NCI-H1105 (cell line): ENCODE data around the gene PCK2.
"Not testable (repeated sequence)": the region's sequence is repeated elsewhere in the genome, so short reads cannot be mapped to it uniquely, and the experiment has no call there.

Source experiments
- DNase-seq: peaks from one replicate; lab custom pipeline; 2025; lab: John Stamatoyannopoulos, UW

PCK2 gene

GRCh38 chr14:24095271-24096068, 1.4 kb downstream of the PCK2 start:
- DNase-seq: no peak

DNA sequence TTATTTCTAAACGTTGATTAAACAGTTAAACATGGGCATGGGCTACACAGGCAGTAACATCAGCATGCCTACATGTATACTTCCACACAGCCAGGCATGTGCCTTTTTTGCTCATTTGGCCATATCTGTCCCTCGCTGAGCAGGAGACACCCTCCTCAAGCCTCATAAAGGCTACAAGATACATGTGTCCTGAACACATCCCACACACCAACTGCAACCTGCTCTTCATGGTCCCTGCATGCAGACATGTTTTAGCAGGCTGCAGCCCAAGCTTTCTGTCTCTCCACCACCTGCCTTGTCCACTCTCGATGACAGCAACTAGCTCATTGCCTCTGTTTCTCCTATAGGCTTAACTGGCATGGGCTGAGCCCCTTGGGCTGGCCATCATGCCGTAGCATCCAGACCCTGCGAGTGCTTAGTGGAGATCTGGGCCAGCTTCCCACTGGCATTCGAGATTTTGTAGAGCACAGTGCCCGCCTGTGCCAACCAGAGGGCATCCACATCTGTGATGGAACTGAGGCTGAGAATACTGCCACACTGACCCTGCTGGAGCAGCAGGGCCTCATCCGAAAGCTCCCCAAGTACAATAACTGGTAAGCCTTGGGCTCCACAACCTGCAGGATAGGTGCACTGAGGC, 2.6 kb downstream of the PCK2 start:
- DNase-seq: no peak

GRCh38 chr14:24098229-24098926, 4.3 kb downstream of the PCK2 start:
- DNase-seq: no peak

- DNase-seq: no peak
Measured at GRCh38 chr14:24098927-24099813, 5.1 kb downstream of the PCK2 start.

GRCh38 chr14:24100197-24100981, 6.3 kb downstream of the PCK2 start:
- DNase-seq: no peak

DNA sequence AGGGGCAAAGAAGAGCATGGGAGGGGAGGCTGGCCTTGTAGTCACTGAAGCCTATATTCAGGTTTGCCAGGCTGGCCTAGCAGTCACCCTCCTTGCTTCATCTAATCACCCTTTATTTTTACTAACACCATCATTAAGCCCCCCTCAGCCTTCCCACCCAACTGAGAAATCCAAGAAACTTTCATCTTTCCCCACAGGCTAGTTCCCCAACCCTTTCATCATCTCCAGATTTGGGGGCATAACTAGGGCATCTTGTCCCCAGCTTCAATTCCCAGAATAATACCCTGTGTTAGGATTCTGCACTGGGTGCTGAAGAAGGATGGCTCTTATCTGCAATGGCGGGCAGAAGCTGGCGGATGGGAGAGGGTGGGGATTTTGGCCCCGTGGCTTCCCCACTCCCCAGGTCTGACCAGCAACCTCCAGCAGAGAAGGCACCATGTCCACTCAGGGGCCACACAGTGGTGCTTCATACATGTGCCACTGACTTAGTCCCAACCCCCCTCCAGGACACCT, 6.9 kb downstream of the PCK2 start:
- DNase-seq: no peak

DNA sequence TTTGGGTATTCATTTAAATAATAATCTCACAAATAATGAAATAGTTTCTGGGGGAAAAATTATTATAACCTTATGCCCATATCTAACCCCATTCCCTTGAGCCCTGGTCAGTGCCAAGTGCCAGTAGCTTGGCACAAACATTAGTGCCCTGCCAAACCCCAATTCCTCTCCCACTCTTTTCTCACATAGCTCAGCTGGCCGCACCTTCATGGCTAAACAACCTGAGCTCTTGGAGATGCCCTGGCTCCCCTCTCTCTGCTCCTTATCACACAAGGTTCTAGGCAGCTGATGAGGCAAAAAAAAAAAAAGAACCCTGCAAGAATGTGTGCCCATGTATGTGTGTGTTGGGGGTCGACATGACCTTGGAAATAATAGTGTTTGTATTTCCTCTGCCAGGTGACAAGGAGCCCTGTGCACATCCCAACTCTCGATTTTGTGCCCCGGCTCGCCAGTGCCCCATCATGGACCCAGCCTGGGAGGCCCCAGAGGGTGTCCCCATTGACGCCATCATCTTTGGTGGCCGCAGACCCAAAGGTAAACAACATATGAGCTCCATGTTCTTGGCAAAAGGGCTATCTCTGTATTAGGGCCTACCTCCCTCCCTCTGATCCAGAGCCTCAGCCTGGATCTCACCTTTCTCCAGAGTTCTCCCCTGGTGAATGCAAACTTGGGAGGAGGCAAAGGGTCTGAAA, 8.4 kb downstream of the PCK2 start:
- DNase-seq: no peak

DNA sequence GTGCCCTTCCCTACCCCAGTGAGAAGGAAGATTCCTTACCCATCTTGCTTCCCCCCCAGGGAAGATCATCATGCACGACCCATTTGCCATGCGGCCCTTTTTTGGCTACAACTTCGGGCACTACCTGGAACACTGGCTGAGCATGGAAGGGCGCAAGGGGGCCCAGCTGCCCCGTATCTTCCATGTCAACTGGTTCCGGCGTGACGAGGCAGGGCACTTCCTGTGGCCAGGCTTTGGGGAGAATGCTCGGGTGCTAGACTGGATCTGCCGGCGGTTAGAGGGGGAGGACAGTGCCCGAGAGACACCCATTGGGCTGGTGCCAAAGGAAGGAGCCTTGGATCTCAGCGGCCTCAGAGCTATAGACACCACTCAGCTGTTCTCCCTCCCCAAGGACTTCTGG, 9.3 kb downstream of the PCK2 start:
- no peak for DNase-seq

- DNase-seq: not testable (repeated sequence)
Measured at GRCh38 chr14:24105609-24106239, 11.6 kb downstream of the PCK2 start.

GRCh38 chr14:24106672-24107271, 12.7 kb downstream of the PCK2 start:
- DNase-seq: no peak

DNA sequence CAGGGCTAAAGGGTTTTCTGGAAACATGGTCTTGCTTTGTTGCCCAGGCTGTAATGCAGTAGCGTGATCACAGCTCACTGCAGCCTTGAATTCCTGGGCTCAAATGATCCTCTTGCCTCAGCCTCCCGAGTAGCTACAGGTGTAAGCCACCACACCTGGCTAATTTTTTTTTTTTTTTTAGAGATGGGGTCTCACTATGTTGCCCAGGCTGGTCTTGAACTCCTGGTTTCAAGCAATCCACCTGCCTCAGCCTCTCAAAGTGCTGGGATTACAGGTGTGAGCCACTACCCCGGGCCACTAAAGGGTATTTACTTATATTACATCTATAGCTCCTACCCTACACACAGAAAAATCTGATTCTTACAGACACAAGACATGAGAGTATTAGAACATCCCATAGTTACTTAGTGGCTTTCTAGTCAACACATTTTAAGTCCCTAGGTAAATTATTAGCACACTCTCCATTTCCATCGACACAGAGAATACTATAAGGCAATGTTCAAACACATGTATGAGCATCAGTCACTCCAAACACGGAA, 14.3 kb downstream of the PCK2 start:
- DNase-seq: no peak

- no peak for DNase-seq
Measured at GRCh38 chr14:24110060-24110459, 15.9 kb downstream of the PCK2 start.

DNA sequence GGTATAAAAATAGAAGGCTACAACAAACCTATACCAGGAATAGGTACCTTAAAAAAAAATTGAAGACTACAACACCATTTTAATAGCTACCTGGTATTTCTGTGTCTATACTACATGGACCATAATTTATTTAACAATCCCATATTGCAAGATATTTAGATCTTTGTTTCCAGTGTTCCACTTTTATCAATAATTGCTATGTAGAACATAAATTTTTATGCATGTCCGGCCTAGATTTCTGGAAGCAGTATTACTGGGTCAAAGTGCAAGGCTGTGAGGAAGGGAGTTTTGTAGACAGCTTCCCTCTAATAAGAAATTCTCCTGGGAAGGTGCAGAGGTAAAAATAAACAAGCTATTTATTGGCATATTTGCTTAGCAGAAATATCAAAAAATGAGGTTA, 16.4 kb downstream of the PCK2 start:
- DNase-seq: no peak

DNA sequence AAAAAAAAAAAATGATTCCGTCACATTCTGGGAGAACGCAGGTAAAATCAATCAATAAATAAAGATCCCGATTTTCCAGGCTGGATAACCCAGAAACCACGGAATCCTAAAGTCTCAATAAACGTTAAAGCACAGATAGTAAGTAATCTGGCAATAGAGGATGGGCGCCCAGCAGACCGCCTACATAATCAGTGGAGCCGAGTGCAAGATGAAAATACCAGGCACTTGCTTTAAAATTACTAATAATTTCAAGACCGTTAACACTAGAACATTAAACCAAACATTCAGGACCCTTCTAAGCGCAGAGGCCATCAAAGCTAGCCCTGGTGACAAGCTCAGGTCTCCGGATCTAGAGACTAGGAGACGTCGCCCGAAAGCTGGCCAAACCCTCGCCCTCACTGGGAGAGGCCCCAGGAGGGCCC, 19.3 kb downstream of the PCK2 start:
- DNase-seq: no peak

DNA sequence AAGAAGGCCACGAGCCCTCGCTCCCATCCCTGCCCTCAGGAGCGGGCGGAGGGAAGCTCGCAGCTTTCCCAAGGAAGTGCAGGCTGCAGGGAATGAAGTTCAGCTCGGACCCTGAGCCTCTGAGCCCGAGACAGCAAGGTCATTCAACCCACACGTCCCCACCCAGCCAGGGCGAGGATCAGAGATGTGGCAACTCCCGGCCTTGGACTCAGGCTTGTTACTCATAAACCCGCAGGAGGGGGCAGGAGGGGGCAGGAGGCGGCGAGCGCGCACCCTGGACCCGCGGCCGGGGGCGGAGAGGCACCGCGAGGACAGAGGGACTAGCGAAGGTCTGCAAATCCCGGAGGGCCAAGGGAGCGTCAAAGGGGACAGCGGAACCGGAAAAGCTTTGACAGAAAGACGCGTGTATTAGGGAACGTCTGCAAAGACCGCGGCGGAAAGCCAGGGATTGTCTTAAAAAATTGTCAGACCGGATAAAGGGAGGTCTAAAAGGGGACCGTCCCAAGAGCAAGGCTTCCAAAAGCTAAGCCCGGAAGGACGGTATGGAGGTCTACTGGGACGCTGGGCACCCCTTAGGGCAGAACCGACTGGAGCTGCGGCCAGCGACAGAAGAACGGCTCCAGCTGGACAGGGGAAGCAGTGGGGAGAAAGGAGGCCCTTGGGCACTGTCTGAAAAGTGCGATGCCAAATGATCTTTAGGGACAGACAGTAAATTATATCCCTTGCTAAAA, 19.9 kb downstream of the PCK2 start:
- peak; percentile 81 for DNase-seq

DNA sequence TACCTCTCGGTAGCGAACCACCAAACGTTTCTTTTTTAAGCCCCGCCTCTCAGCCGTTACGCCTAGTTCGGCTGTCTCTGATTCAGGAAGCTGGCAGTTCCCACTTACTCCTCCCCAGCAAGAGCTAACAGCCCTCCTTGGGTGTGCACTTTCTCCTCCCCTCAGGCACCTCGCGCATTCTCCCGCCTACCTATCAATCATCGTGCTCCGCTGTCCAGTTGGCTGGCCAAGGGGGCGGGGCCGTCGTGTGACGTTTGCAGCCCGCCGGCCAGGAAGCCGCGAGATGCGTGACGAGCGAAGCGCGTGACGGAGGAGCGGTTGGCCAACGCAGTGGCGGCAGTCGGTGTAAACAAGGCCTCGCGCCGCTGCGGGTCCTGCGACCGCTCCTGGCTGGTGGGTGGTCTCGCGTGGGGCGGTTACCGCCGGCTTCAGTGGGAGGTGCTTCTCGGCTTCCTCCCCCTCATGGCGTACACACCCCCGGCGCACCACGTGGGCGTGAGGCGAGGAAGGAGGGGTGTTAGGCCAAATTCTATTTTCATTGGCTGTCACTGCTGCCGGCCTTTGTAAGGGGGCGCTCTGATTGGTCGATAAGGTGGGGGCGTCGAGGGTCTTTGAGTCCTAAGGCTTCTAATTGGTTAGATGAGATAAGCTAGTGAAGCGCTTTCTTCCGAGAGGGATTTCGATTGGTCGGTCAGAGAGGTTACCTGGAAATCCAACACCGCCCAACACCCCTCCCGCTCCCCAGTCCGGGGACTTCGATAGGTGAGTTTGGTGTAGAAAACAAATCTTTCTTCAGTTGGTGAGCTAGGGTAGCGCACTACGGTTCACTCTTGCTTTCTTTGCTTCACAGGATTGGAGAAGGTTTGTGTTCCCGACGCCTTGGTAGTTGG, 20.7 kb downstream of the PCK2 start, which contains the start of the genes DCAF11 and NRL:
Gene DCAF11 (plus strand): TSS at position 246 of the 890 bp plus-strand sequence. CDS start 818 bp downstream, outside the sequence.
Gene NRL (minus strand): TSS at position 418 of the 890 bp plus-strand sequence. CDS start 32,101 bp downstream, outside the sequence.
- DNase-seq: peak; percentile 99
